HG03469 (cell line): ENCODE measurements around the gene SPINK4.

Source experiments
- ATAC-seq: cut with Tn5 transposase; IDR thresholded peaks from one replicate; pipeline ENCODE4 v1.9.1; 2021; ENCODE audit warnings: mild to moderate bottlenecking, moderate library complexity, moderate number of reproducible peaks; ENCODE audit not compliant: unreplicated experiment

SPINK4 gene

DNA sequence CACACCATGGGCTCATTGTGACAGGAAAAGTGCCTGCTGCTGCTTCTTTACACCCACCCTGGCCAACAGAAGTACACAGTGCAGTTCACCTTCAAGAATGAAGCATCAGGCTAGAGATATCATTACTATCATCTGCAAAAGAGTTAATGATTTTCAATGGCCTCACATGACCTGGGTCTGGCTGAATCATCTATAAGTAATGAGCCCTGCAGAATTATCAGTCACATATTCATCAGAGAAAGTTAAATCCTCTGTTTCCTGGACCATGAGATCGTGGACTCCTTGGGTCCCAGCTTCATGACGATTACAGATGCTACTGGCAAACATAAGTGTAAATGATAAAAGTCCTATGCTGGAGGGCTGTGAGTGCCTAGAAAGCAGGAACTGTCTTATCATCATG is 16.3 kb downstream of the SPINK4 start:
- ATAC-seq, result no peak

DNA sequence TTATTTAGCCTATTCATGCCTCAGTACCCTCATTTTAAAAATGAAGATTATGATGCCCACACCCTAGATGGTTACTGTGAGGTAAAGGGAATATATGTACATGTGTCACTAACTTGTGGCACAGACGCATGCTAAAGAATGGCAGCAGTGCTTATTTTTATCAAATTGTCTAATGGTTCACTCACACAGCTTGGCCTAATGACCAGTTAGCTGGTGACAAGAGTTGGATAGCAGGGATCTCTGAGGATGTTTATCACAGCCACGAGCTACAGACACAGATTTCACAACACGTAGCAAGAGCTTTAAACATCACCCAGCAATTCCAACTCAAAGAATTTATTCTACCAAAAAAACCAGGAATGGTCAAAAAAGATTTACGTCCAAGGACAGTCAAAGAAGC is 17.3 kb downstream of the SPINK4 start:
- no peak for ATAC-seq

DNA sequence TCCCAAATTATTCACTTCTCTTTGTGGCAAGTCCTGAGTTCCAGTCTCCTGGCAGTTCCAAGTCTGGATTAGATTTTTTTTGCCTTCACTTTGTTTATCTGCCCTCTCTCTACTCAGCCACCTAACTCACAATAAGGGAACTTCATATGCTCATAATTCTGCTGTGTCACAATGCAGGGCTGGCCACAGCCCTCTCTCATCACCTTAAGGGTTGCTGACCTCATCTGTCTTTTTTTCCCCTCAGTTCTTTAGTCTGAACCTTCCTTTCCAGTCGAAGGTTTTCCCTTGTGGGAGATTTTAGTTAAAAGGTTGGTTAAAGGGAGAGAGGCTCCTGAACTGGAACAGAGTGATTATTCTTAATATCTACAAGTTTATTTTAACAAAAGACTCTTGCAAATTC is 20.4 kb downstream of the SPINK4 start:
- no peak for ATAC-seq

GRCh38 chr9:33263131-33264002 is 23.4 kb downstream of the SPINK4 start:
- no peak for ATAC-seq

- peak; percentile 19 for ATAC-seq
Measured at GRCh38 chr9:33264003-33264472, 24.1 kb downstream of the SPINK4 start.

DNA sequence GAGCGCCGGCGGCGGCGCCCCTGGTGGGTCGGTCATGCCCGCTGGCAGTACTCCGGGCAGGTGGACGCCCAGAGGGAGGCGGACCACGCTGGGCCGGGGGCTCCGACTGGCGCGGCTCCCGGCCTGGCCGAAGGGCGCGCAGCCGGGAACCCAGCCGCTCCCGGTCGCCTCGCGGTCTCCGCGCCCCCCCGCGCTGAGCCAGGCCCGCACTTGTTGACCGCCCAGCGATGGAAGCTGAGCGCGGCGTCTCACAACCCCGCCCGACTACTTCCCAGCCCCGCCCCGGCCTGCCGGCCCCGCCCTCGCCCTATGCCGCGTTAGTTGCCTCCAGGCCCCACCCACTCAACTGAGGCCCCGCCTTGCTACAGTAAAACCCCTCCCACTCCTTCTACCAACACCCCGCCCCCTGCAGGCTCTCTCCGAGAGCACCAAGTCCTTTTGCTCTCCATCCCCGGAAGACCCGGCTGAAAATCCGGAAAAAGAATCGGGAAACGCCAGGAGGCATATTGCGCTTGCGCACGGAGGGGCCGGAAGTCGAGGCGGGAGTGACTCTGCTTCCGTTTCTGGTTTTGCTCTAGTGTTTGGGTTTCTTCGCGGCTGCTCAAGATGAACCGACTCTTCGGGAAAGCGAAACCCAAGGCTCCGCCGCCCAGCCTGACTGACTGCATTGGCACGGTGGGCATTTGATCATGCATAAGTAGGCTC is 24.7 kb downstream of the SPINK4 start, which contains the start of the genes BAG1 and CHMP5:
TSS of gene BAG1 (minus strand) at position 236 of the 705 bp plus-strand sequence.
TSS of gene CHMP5 (plus strand) at position 577 of the 705 bp plus-strand sequence. CDS start at position 607, 30 bp downstream.
- peak; percentile 55 for ATAC-seq

GRCh38 chr9:33265211-33265865 is 25.4 kb downstream of the SPINK4 start:
- ATAC-seq, result no peak

GRCh38 chr9:33267151-33267767 is 27.3 kb downstream of the SPINK4 start:
- ATAC-seq, result no peak

DNA sequence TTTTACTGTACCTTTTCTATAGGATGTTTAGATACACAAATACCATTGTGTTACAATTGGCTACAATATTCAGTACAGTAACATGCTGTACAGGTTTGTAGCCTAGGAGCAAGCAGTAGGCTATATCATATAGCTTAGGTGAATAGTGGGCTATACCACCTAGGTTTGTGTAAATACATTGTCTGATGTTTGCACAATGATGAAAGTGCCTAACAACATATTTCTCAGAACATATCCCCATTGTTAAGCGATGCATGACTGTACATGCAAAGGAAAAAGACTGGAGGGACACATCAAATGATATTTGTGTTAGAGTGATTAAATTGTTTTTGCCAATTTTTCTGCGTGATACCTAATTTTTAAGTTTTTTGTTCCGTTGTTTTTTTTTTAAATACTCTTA is 30.2 kb downstream of the SPINK4 start:
- ATAC-seq, result no peak

- no peak for ATAC-seq
Measured at GRCh38 chr9:33272061-33272460, 32.1 kb downstream of the SPINK4 start.

- no peak for ATAC-seq
Measured at GRCh38 chr9:33273266-33273971, 33.5 kb downstream of the SPINK4 start.

DNA sequence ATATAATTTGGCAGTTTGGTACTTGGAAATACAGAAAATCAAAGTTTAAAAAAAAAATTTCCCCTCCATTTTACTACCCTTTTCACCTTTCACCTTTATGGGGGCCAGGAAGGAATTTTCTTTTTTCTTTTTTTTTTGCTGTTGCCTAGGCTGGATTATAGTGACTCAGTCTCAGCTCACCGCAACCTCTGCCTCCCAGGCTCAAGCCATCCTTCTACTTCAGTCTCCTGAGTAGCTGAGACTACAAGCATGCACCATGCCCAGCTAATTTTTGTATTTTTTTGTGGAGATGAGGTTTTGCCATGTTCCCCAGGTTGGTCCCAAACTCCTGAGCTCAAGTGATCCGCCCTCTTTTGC is 34.0 kb downstream of the SPINK4 start:
- no peak for ATAC-seq

DNA sequence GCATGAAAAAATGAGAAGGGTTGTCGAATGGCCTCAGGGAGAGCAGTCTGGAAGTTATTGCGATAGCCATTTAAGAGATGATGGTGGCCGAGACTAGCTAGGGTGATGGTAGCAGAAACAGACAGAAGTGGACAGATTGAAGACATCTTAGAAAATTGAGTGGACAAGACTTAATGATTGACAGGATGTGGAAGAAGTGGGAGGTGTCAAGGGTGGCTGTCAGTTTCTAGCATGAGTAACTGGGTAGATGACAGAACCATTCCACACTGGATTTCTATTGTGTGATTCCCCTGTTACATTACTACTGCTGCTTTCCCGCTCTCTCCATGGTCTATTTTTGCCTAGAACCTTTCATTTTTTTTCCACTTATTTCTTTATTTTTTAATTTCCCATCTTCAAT is 37.5 kb downstream of the SPINK4 start:
- no peak for ATAC-seq

DNA sequence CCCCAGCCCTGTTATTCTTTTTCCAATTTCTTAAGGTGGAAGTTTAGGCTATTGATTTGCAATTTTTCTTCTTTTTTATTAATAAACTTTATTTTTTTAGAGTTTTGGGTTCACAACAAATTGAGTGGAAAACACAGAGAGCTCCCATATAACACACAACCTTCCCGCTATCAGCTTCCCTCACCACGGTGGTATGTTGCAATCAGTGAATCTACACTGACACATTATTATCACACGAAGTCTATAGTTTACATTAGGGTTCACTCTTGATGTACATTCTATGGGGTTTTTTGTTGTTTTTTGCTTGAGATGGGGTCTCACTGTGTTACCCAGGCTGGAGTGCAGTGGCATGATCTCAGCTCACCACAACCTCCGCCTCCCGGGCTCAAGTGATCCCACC is 45.5 kb downstream of the SPINK4 start:
- ATAC-seq, result no peak

GRCh38 chr9:33287087-33287490 is 47.1 kb downstream of the SPINK4 start:
- no peak for ATAC-seq

DNA sequence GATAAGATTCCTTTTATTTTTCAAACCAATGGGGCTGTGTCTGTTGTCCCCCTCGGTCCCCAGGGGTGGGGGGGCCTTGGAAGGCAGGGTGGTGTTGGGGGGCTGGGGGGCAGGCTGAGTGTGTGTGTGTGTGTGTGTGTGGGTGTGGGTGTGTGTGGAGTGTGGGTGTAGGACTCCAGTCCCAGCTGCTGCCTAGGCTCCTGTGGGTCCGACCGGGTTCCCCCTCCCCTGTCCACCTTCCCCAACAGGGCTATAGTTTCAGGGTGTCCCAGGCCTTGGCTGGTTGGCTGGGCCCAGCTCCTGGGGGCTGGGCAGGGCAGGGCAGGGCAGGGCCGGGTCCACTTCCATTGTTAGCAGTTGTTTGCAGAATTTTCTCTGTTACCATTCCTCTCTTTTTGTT is 48.3 kb downstream of the SPINK4 start:
- ATAC-seq, result no peak

DNA sequence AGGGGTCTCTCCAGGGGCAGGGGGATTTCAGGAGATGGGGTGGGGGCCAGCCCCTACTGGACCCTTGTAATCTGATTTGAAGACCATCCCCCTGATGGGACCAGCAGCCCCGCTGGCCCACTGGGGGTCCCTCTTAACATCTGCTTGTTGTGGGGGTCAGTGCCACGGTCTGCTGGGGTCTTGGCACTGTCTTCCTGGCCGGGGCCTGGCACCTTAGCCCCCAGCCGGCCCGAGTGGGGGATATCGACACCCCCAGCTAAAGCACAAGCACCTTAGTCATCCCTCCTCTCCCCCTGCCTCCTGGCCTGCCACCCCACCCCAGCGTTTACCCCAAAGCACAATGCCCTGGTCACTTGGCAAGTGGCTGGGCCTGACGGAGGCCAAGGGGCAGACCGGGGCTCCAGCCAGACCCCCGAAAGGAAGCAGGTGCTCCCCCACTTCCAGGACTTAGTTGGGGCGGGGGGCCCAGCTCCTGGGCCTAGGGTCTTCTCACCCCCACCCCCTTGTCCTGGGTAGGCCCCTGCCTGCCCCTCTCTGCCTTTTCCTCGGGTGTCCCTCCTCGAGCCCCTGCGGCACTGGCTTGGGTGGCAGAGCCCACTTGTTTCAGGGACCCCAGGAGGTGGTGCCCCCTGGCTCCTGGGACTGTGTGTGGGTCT is 49.0 kb downstream of the SPINK4 start:
- no peak for ATAC-seq

GRCh38 chr9:33289496-33289895 is 49.5 kb downstream of the SPINK4 start:
- no peak for ATAC-seq

- no peak for ATAC-seq
Measured at GRCh38 chr9:33289936-33290246, 49.9 kb downstream of the SPINK4 start.
